CD14-positive monocyte (primary cell): Measurements from ENCODE around the gene POLR3E. TPM values are rescaled to one million over a fixed set of nuclear protein-coding genes. Genes with fewer than 3 reads are reported as not detected.

ENCODE experiments used
- DNase-seq, 3 donors: peaks; one replicate each; pipeline ENCODE4 v3.0.0-alpha.2; 2011 to 2022
- H2AFZ ChIP-seq: 2 replicates; pipeline ENCODE4 v1.6.0; 2012; ENCODE audit warnings: mild to moderate bottlenecking, low read depth, low read length, inconsistent platforms; ENCODE audit not compliant: insufficient read depth, poor library complexity, severe bottlenecking
- H3K27ac ChIP-seq, 2 donors: 1 replicate in 1 of 2; 2 replicates in 1 of 2; pipeline ENCODE4 v1.5.1; 2012 to 2013; ENCODE audit warnings: low read length in 2 of 2, control low read depth in 1 of 2, inconsistent platforms in 1 of 2, low read depth in 1 of 2, mild to moderate bottlenecking in 1 of 2
- H3K27me3 ChIP-seq, 2 donors: one replicate each; pipeline versions ENCODE4 v1.6.0 to v1.6.1; 2011 to 2013; ENCODE audit warnings: low read length in 2 of 2; ENCODE audit not compliant: control insufficient read depth in 2 of 2, insufficient read depth in 2 of 2
- H3K36me3 ChIP-seq, 2 donors: replicated peaks in 1 of 2; 1 replicate in 1 of 2; 2 replicates in 1 of 2; pipeline versions ENCODE4 v1.5.1 to v1.6.1; 2012 to 2013; ENCODE audit warnings: low read length in 2 of 2, control low read depth in 1 of 2, inconsistent platforms in 1 of 2, mild to moderate bottlenecking in 1 of 2; ENCODE audit not compliant: insufficient read depth in 2 of 2, control insufficient read depth in 1 of 2
- H3K4me1 ChIP-seq, 2 donors: 1 replicate in 1 of 2; 2 replicates in 1 of 2; pipeline versions ENCODE4 v1.5.1 to v1.6.1; 2012 to 2013; ENCODE audit warnings: low read length in 2 of 2, control low read depth in 1 of 2, inconsistent platforms in 1 of 2, mild to moderate bottlenecking in 1 of 2, moderate library complexity in 1 of 2; ENCODE audit not compliant: insufficient read depth in 2 of 2, control insufficient read depth in 1 of 2
- H3K4me2 ChIP-seq: replicated peaks from 2 replicates; pipeline ENCODE3; 2012; ENCODE audit warnings: low read length, moderate library complexity, mild to moderate bottlenecking; ENCODE audit not compliant: poor library complexity, severe bottlenecking; ENCODE audit errors: extremely low read depth
- H3K4me3 ChIP-seq, 3 experiments: fragments of 200-600 bp in 1 of 3; sonication (generic) in 1 of 3; replicated peaks in 1 of 3; 1 replicate in 2 of 3; 2 replicates in 1 of 3; pipeline ENCODE4 v1.5.1; 2011 to 2013; ENCODE audit warnings: low read length in 3 of 3, mild to moderate bottlenecking in 3 of 3, control low read depth in 2 of 3, low read depth in 2 of 3, inconsistent platforms in 1 of 3, moderate library complexity in 1 of 3
- H3K79me2 ChIP-seq: 2 replicates; pipeline ENCODE4 v1.6.0; 2012; ENCODE audit warnings: mild to moderate bottlenecking, control low read depth, inconsistent platforms, low read length, moderate library complexity; ENCODE audit not compliant: insufficient read depth
- H3K9ac ChIP-seq: 2 replicates; pipeline ENCODE4 v1.6.0; 2017; ENCODE audit warnings: low read length, mild to moderate bottlenecking; ENCODE audit not compliant: insufficient read depth, poor library complexity, severe bottlenecking
- H3K9me3 ChIP-seq, 2 donors: replicated peaks in 1 of 2; 1 replicate in 1 of 2; 2 replicates in 1 of 2; pipeline versions ENCODE4 v1.5.1 to v1.6.1; 2012 to 2013; ENCODE audit warnings: low read length in 2 of 2, control low read depth in 1 of 2; ENCODE audit not compliant: control insufficient read depth in 1 of 2, insufficient read depth in 1 of 2
- H4K20me1 ChIP-seq: 2 replicates; pipeline ENCODE4 v1.6.0; 2012; ENCODE audit warnings: mild to moderate bottlenecking, low read length, control low read depth, moderate library complexity; ENCODE audit not compliant: insufficient read depth
- H3K27ac Mint-ChIP-seq, 7 donors: one replicate each; pipeline ENCODE4 v1.8.0; 2020; ENCODE audit warnings: mild to moderate bottlenecking in 7 of 7, mixed read lengths in 7 of 7, moderate library complexity in 6 of 7, inconsistent platforms in 2 of 7
- H3K27me3 Mint-ChIP-seq, 3 donors: one replicate each; pipeline ENCODE4 v1.8.0; 2021 to 2022; ENCODE audit warnings: low read depth in 3 of 3, mild to moderate bottlenecking in 3 of 3, mixed read lengths in 3 of 3, moderate library complexity in 3 of 3, inconsistent platforms in 1 of 3
- H3K36me3 Mint-ChIP-seq, 2 donors: one replicate each; pipeline ENCODE4 v1.8.0; 2020; ENCODE audit warnings: mixed read lengths in 2 of 2, inconsistent platforms in 1 of 2, mild to moderate bottlenecking in 1 of 2
- H3K4me1 Mint-ChIP-seq: one replicate; pipeline ENCODE4 v1.8.0; 2020; ENCODE audit warnings: mild to moderate bottlenecking, mixed read lengths
- H3K4me3 Mint-ChIP-seq, 2 donors: one replicate each; pipeline ENCODE4 v1.8.0; 2020; ENCODE audit warnings: mild to moderate bottlenecking in 2 of 2, mixed read lengths in 2 of 2, moderate library complexity in 1 of 2
- H3K9me3 Mint-ChIP-seq, 7 donors: one replicate each; pipeline ENCODE4 v1.8.0; 2020 to 2022; ENCODE audit warnings: mixed read lengths in 7 of 7, mild to moderate bottlenecking in 6 of 7, moderate library complexity in 6 of 7, inconsistent platforms in 2 of 7
- WGBS: methylation state at CpG from one replicate; pipeline ENCODE4 v1.1.5; 2013; ENCODE audit warnings: missing lambda C conversion rate; ENCODE audit not compliant: insufficient coverage; 5-methylcytosine and 5-hydroxymethylcytosine counted together
- intact Hi-C, 2 donors: fragments of 100-400 bp; cut with micrococcal nuclease; formaldehyde crosslinking; loops; one replicate each; pipeline versions ENCODE4 v1.15.0 to v1.15.1; 2023
- polyA plus RNA-seq, 3 donors: library from polyadenylated mRNA; depleted of rRNA in 1 of 3; unstranded in 2 of 3; stranded (reverse) in 1 of 3; fragments of 300-500 nt in 2 of 3; fragments of >200 nt in 1 of 3; fragmentation: Illumina TruSeq in 2 of 3; gene quantifications; 1 replicate in 2 of 3; 2 replicates in 1 of 3; pipeline ENCODE4 v1.2.3, GENCODE V29; 2012 to 2021
- TF ChIP-seq, protein P1 (sequence below): fragments of 200-600 bp; IDR thresholded peaks from one replicate; pipeline ENCODE4 v1.8.0; 2022; ENCODE audit warnings: antibody characterized with exemption, mild to moderate bottlenecking

Gene POLR3E
- polyA plus RNA-seq, 3 donors = 4.1 to 34.6 (median 5.7) TPM

DNA sequence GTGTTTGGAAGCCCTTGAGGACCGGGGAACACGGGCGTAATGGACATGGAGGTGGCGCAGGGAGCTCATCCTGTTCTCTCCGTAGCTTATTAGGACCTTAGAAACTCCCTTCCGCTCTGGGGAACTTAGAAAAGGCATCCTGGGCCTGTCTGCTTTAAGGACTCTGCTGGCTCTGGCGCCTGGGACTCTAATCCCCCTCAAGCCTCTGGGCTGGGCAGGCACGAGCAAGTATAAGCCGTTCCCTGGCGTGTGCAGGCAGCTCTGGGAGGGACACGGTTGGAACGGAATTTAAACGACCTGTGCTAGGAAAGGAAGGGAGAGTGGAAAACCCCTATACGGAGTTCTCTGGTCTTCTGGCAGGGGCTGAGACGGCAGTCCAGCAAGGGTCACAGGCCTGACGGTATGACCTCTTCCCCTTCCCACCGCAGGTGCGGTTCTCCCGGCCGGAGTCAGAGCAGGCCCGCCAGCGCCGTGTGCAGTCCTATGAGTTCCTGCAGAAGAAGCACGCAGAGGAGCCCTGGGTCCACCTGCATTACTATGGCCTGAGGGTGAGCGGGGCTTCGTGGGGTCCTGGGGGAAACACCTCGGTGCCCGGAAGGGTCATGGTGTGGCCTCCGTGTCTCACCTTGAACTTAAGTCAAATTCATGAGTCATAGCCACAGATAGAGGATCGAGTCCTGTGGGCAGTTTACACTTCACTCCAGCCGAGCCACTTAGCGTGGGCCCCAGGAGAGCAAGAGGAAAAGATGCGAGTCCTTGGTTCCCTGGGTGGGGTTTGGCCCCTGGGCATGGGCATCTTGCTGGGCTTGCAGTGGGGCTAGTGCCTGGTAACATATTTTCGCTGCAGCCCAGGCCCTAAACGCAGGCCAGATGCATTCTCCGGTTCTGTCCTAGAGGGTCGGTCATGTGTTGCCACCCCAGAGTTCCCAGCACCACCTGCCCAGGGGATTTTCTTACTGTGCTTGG lies 17.7 kb downstream of the POLR3E start:
- Histone ChIP-seq H3K36me3 (peaks cover 77 to 91% of the 10 kb centered on the region in 2 donors), H3K4me3 (no peak overlapping the region), H3K4me2 (no peak overlapping the region), H3K9ac (no peak overlapping the region), H3K27ac (no peak overlapping the region), H3K79me2 (no peaks in the 10 kb centered on the region), H3K9me3 (no peaks in the 10 kb centered on the region), H3K4me1 (no peaks in the 10 kb centered on the region), H4K20me1 (no peaks in the 10 kb centered on the region), H3K27me3 (no peaks in the 10 kb centered on the region), H2AFZ (no peak overlapping the region)
- no peaks in the 10 kb centered on the region for H3K4me1 Mint-ChIP-seq
- no peak overlapping the region for H3K4me3 Mint-ChIP-seq
- H3K36me3 Mint-ChIP-seq = peaks cover 78 to 93% of the 10 kb centered on the region in 2 donors
- WGBS = 95% methylated on average over 26 of the region's 37 CpGs
- TF ChIP-seq, protein P1, sequence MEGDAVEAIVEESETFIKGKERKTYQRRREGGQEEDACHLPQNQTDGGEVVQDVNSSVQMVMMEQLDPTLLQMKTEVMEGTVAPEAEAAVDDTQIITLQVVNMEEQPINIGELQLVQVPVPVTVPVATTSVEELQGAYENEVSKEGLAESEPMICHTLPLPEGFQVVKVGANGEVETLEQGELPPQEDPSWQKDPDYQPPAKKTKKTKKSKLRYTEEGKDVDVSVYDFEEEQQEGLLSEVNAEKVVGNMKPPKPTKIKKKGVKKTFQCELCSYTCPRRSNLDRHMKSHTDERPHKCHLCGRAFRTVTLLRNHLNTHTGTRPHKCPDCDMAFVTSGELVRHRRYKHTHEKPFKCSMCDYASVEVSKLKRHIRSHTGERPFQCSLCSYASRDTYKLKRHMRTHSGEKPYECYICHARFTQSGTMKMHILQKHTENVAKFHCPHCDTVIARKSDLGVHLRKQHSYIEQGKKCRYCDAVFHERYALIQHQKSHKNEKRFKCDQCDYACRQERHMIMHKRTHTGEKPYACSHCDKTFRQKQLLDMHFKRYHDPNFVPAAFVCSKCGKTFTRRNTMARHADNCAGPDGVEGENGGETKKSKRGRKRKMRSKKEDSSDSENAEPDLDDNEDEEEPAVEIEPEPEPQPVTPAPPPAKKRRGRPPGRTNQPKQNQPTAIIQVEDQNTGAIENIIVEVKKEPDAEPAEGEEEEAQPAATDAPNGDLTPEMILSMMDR = no peak
- H3K9me3 Mint-ChIP-seq = no peaks in the 10 kb centered on the region
- H3K27ac Mint-ChIP-seq = peak overlapping the region in 1 of 7 donors; percentile 52
- H3K27me3 Mint-ChIP-seq = no peaks in the 10 kb centered on the region
- DNase-seq = no peak
- intact Hi-C loops = no loop called here

GRCh38 chr16:22315979-22316378 lies 18.8 kb downstream of the POLR3E start:
- peak overlapping the region in 2 of 7 donors; percentile 10 to 33 for H3K27ac Mint-ChIP-seq

More at GRCh38 chr16:22315979-22316378, 18.8 kb downstream of the POLR3E start:
- H3K27me3 ChIP-seq = no peaks in the 10 kb centered on the region
- no peak overlapping the region for H3K4me3 ChIP-seq
- intact Hi-C loops = no loop called here
- no peak overlapping the region for H3K4me3 Mint-ChIP-seq
- H3K9me3 ChIP-seq = no peaks in the 10 kb centered on the region
- no peak overlapping the region for H3K27ac ChIP-seq
- H3K79me2 ChIP-seq = no peaks in the 10 kb centered on the region
- no peak for DNase-seq
- no peaks in the 10 kb centered on the region for H3K4me1 Mint-ChIP-seq
- no CpG with 5 or more reads among the region's 1 CpG for WGBS
- no peak overlapping the region for H3K9ac ChIP-seq
- H3K36me3 ChIP-seq = peaks cover 82 to 97% of the 10 kb centered on the region in 2 donors
- no peak overlapping the region for H3K4me2 ChIP-seq
- no peak overlapping the region for H2AFZ ChIP-seq
- TF ChIP-seq, protein P1 = no peak
- H3K9me3 Mint-ChIP-seq = no peaks in the 10 kb centered on the region
- peaks cover 6% of the 10 kb centered on the region for H4K20me1 ChIP-seq
- H3K36me3 Mint-ChIP-seq = peaks cover 85 to 98% of the 10 kb centered on the region in 2 donors
- no peaks in the 10 kb centered on the region for H3K4me1 ChIP-seq
- H3K27me3 Mint-ChIP-seq = no peaks in the 10 kb centered on the region
